HepG2 (cell line): ENCODE data around the gene SAMD14. TPM values are rescaled to one million over a fixed set of nuclear protein-coding genes. Genes with fewer than 3 reads are reported as not detected.

Experiments
- DZIP1 ChIP-seq: sonication (generic); formaldehyde crosslinking; IDR thresholded peaks from 2 replicates; pipeline ENCODE4 v1.5.0; 2020; ENCODE audit warnings: mild to moderate bottlenecking, missing genetic modification reagents
- GZF1 ChIP-seq: sonication (generic); formaldehyde crosslinking; IDR thresholded peaks from 2 replicates; pipeline ENCODE4 v1.5.1; 2020; ENCODE audit warnings: mild to moderate bottlenecking, missing genetic modification reagents
- HINFP ChIP-seq: sonication (generic); formaldehyde crosslinking; IDR thresholded peaks from 2 replicates; pipeline ENCODE4 v1.4.0; 2020; ENCODE audit warnings: low read depth, mild to moderate bottlenecking, missing genetic modification reagents
- TRAFD1 ChIP-seq: sonication (generic); formaldehyde crosslinking; IDR thresholded peaks from 2 replicates; pipeline ENCODE4 v1.5.1; 2020; ENCODE audit warnings: missing genetic modification reagents, mild to moderate bottlenecking, borderline replicate concordance
- TRIM22 ChIP-seq: fragments of 450-650 bp; IDR thresholded peaks from 2 replicates; pipeline ENCODE4 v1.6.1; 2017
- ZBTB2 ChIP-seq: sonication (generic); formaldehyde crosslinking; IDR thresholded peaks from 2 replicates; pipeline ENCODE4 v1.8.0; 2022; ENCODE audit warnings: low read depth, missing genetic modification reagents
- ZNF138 ChIP-seq: sonication (generic); formaldehyde crosslinking; IDR thresholded peaks from 2 replicates; pipeline ENCODE4 v1.5.0; 2020; ENCODE audit warnings: mild to moderate bottlenecking, low read depth, missing genetic modification reagents
- ZNF232 ChIP-seq: sonication (generic); formaldehyde crosslinking; IDR thresholded peaks from 2 replicates; pipeline ENCODE4 v1.4.0; 2020; ENCODE audit warnings: missing genetic modification reagents, borderline replicate concordance
- ZNF318 ChIP-seq: sonication (generic); formaldehyde crosslinking; IDR thresholded peaks from 2 replicates; pipeline ENCODE4 v1.4.0; 2020; ENCODE audit warnings: mild to moderate bottlenecking, missing genetic modification reagents
- ZNF468 ChIP-seq: sonication (generic); formaldehyde crosslinking; IDR thresholded peaks from 2 replicates; pipeline ENCODE4 v1.8.0; 2022; ENCODE audit warnings: mild to moderate bottlenecking, moderate library complexity, missing genetic modification reagents
- polyA plus RNA-seq, 8 experiments: library from polyadenylated mRNA; depleted of rRNA in 3 of 8; stranded (reverse) in 7 of 8; unstranded in 1 of 8; fragments of >200 nt; fragmentation: Illumina TruSeq in 4 of 8; extraction: Trizol in 4 of 8; gene quantifications; 2 replicates each; pipeline versions ENCODE4 v1.2.1 to v1.2.3, GENCODE V29; 2011 to 2016; ENCODE audit warnings: low read depth in 4 of 8, missing spikeins in 1 of 8, mixed read lengths in 1 of 8; ENCODE audit not compliant: insufficient read depth in 1 of 8
- total RNA-seq, 5 experiments: library from RNA; depleted of rRNA; stranded (reverse); fragments of >200 nt; fragmentation: Illumina TruSeq; extraction: Trizol; gene quantifications; 2 replicates each; pipeline ENCODE4 v1.2.3, GENCODE V29; 2016; ENCODE audit warnings: low read depth in 1 of 5

SAMD14 gene
- total and polyA plus RNA-seq, 2 of the 13 experiments (the other 11 are each of a cell fraction or from before 2014, with no cell fraction given) = 0.07 to 0.22 TPM

GRCh38 chr17:50133028-50133768 is 3.2 kb upstream of the SAMD14 start (continued):
- TF ChIP-seq HINFP (CRISPR knock-in tag) = no peak
- no peak for TF ChIP-seq DZIP1
- no peak for TF ChIP-seq ZNF232 (CRISPR knock-in tag)
- no peak for TF ChIP-seq TRAFD1
- no peak for TF ChIP-seq ZNF138 (CRISPR knock-in tag)
- no peak for TF ChIP-seq ZNF318
- no peak for TF ChIP-seq ZNF468 (CRISPR knock-in tag)
- no peak for TF ChIP-seq ZBTB2 (CRISPR knock-in tag)
- TF ChIP-seq TRIM22 = no peak
- no peak for TF ChIP-seq GZF1 (CRISPR knock-in tag)
